NCI-H526 (cell line): ENCODE data around the gene PPP1CA.
"Not testable (repeated sequence)": the region's sequence is repeated elsewhere in the genome, so short reads cannot be mapped to it uniquely, and the experiment has no call there.

Experiments used
- DNase-seq, 2 experiments: peaks; one replicate each; lab custom pipeline; 2025; lab: John Stamatoyannopoulos, UW

PPP1CA gene

DNA sequence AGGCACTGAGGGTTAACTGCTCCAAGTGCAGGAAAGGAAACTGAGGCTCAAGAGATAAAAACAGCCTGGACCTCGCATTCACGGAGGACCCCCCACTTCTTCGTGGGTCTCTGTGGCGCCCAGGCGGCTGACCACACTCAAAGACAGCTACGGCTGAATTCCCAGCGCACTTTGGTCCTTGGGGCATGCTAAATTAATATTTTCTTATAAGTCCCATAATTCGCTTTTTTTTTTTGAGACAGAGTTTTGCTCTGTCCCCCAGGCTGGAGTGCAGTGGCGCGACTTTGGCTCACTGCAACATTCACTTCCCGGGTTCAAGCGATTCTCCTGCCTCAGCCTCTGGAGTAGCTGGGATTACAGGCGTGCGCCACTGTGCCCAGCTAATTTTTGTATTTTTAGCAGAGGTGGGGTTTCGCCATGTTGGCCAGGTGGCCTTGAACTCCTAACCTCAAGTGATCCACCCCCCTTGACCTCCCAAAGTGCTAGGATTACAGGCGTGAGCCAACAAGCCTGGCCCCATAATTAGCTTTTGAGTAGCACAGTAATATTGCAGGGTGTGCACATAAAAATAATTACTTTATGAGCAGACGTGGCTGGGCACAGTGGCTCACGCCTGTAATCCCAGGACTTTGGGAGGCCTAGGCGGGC is 658 bp upstream of the PPP1CA start:
- DNase-seq: not testable (repeated sequence)

DNA sequence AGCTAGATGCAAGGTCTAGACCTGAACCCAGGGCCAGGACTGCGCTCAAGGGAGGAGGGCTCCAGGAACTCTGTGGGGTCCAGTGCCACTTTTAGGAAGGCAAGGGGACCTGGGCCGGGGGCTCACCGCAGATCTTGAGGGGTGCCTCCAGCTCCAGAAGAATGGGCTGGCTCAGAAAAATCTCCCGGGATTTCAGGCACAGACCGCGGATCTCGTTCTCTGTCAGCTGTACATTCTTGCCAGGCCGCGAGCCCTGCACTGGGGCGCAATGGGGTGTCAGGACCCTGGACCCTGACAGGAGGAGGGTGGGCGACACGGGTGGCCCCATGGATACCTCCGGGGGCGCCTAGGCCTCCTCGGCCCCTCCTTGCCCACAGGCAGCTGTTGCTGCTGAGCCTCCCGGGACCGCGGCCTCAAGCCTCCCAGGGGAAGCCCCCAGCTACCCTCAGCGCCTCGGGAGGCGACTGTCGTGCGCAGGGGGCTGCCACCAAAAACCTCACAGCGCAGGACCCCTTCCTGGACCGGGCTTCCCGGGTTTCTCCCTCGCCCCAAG is 640 bp downstream of the PPP1CA start:
- peak in 1 of 2 experiments; percentile 46 for DNase-seq

DNA sequence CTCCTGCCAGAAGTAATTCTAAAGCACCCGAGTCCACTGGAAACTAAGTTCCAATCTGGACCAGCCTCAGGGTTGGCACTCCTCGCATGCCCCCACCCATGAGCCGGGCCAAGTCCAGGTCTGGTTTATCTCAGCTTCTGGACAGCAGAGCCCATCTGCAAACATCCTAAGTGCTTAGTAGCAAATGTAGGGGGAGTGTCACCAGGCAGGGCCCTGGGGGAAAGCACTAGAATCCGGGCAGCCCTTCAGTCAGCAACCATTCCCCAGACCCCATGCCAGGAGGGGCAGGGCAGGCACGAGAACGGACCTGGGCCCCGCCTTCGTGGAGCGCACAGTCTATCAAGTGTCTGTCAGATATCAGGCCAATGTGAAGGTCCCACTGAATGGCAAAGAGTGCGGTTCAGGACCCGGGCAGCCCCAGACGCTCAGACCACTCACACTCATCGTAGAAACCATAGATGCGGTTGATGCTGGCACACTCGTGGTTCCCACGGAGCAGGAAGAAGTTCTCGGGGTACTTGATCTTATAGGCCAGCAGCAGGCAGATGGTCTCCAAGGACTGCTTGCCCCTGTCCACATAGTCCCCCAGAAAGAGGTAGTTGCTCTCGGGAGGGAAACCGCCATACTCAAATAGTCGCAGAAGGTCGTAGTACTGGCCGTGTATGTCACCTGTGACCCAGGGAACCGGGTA is 1.3 kb downstream of the PPP1CA start:
- no peak for DNase-seq

DNA sequence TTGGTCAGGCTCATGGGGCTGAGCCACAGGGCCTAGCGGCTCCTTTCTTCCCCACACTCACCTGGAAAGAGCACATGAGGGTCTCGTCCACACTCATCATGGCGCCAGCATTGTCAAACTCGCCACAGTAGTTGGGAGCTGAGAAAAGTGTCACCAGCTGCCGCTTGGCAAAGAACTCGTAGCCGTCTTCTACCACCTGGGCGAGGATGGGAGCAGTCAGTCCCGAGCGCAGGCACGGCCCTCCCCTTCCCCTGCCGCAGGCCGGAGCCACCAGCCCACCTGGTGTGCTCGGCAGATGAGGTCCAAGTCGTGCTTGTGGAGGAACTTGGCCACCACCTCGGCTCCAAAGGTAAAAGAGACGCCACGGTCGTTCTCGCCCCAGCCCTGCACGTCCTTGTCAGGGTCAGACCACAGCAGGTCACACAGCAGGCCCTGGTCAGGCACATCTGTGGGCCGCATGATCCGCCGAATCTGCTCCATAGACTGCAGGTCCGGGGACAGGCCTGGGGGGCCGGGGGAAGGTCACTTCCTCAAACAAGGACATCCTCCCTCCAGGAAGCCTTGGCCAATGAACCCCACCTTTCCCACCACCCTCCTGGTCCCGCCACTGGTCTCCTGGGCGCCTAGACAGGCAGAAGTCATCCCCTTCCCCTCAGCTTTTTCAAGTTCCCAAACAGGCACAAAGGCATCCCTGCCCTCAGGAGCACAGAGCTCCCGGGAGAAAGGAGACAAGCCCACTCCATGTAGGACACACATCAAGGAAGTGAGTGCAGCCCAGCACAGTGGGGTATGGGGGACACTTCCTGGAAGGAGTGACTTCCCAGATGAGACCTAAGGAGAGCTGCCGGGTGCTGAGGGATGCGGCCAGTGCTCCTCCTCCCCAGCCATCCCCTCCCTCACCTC is 2.7 kb downstream of the PPP1CA start:
- DNase-seq: no peak

DNA sequence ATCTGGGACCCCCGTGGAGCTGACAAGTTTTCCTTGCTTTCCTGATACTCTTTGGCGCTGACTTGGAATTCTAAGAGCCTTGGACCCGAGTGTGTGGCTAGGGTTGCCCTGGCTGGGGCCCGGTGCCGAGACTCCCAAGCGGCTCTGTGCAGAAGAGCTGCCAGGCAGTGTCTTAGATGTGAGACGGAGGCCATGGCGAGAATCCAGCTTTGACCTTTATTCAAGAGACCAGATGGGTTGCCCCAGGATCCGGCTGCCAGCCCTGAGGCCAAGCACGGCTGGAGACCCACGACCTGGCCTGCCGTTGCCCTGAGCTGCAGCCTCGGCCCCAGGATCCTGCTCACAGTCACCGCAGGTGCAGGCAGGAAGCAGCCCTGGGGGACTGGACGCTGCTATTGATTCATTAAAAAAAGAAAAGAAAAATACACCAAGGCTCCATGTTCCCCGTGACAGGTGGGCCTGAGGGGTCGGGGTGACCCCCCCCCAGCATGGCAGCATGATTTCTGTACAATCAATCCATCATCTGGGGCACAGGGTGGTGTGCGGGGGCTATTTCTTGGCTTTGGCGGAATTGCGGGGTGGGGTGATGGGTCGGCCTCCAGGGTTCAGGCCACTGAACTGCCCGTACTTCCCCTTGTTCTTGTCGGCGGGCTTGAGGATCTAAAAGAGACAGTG is 3.5 kb downstream of the PPP1CA start:
- no peak for DNase-seq

DNA sequence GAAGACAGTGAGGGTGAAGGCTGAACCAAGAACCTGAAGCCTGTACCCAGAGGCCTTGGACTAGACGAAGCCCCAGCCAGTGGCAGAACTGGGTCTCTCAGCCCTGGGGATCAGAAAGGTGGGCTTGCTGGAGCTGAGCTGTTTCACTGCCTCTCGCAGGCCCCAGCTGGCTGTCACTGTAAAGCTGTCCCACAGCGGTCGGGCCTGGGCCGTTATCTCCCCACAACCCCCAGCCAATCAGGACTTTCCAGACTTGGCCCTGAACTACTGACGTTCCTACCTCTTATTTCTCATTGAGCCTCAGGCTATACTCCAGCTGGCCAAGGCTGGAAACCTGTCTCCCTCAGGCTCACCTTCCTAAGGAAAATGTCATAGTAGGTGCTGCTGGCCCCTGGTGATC is 4.1 kb downstream of the PPP1CA start:
- no peak for DNase-seq

DNA sequence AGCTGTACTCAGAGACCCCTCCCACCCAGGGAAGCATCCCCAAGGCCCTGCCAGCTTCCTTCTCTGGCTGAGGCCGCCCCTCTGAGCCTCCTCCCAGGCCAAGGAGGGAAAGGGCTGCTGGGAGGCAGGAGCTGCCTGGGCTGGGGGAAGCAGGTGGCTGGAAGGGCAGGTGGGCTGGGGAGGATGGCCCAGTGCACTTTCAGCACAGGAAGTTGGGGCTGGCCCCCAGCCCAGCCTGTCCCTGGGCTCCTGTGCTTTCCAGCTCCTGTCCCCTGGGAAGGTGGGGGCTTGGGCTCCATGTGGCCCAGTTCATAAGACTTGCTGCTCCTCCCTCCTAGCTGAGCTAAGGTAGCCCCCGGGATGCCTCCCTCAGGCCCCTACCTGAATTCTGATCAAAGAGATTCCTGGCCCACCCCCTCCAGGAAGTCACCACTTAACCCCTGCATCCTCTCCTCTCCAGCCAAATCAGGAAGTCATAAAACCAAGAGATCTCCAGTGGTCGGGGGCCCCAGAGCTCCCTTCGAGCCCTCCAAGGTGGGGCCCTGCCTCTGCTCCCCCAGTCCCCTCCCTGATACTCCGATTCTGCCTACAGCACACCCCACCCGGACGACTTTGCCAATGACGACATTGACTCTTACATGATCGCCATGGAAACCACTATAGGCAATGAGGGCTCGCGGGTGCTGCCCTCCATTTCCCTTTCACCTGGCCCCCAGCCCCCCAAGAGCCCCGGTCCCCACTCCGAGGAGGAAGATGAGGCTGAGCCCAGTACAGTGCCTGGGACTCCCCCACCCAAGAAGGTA is 4.9 kb downstream of the PPP1CA start:
- no peak for DNase-seq

DNA sequence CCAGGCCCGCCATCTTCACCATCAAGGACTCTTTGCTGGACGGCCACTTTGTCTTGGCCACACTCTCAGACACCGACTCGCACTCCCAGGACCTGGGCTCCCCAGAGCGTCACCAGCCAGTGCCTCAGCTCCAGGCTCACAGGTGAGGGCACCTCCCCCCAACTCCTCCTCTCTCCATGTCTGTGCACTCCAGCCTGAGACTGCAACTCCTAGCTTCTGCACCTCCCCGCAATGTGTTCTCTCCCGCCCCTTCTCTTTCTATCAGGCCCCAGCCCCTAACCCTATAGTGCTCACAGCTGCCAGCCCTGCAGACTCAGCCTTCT is 5.4 kb downstream of the PPP1CA start:
- DNase-seq: no peak

DNA sequence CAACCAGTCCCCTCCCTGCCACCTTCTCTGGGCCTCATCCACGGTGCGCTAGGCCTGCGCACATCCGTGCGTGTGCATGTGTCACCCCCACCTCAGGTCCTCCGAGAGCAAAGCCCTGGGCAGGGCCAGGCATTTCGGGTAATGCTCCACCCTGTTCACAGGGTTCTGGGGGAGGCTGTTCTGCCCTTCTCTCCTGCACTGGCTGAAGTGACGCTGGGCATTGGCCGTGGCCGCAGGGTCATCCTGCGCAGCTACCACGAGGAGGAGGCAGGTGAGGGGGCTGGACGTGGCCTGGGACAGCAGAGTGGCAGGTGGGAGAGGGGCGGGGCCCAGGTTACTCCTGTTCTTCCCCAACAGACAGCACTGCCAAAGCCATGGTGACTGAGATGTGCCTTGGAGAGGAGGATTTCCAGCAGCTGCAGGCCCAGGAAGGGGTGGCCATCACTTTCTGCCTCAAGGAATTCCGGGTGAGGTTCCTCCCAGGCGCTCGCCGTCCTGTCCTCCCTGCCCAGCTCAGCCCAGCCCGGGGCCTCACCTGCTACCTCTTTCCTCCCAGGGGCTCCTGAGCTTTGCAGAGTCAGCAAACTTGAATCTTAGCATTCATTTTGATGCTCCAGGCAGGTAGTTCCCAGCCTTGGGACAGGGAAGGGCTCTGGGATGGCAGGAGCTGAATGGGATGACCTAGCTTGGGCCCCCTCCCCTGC is 6.0 kb downstream of the PPP1CA start:
- DNase-seq: no peak

DNA sequence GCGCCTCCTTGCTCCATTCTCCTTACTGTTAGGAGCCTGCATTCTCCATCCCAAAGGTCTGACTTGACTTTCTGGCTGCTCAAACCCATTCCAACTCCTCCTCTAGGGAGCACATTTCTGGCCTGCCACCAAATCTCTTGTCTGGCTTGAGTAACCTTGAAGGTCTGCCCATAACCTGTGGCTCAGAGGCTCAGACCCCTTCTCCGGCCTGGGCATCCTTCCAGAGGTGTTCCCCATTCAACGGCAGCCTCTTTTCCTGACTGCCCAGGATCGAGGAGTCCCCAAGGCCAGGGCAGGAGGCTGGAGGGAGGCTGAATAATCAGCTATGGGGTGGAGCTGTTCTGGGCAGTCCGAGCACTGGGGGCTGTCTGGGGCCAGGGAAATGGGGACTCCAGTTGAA is 7.7 kb downstream of the PPP1CA start:
- no peak for DNase-seq

DNA sequence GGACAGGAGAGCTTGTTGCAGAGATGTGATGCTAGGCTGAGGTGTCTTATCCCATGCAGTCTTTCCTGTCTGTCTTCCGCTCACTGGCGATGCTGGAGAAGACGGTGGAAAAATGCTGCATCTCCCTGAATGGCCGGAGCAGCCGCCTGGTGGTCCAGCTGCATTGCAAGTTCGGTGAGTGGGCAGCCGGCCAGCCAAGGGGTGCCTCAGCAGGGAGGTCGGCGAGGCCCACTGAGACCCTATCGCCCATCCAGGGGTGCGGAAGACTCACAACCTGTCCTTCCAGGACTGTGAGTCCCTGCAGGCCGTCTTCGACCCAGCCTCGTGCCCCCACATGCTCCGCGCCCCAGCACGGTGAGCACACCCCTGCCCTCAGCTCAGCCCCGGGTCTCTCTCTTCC is 8.2 kb downstream of the PPP1CA start:
- DNase-seq: no peak

DNA sequence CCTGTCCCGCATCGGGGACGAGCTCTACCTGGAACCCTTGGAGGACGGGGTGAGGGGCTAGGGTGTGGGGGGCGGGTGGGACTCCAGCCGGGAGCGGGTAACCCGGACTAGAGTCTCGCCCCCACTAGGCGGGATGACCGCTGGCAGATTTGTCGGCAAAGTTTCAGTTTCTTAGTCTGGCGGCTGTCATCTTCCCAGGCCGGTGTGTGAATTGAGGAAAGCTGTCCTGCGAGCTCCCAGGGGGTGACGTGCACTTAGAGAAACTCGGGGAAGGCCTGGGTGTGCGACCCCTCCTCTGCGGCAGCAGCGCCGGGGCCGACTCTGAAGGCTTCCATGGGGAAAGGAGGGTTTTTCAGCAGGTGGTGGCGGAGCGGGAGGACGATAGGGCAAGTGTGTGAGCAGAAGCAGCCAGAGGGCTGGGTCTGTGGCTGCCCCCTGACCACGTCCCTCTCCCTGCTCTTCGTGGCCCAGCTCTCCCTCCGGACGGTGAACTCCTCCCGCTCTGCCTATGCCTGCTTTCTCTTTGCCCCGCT is 9.4 kb downstream of the PPP1CA start:
- no peak for DNase-seq

DNA sequence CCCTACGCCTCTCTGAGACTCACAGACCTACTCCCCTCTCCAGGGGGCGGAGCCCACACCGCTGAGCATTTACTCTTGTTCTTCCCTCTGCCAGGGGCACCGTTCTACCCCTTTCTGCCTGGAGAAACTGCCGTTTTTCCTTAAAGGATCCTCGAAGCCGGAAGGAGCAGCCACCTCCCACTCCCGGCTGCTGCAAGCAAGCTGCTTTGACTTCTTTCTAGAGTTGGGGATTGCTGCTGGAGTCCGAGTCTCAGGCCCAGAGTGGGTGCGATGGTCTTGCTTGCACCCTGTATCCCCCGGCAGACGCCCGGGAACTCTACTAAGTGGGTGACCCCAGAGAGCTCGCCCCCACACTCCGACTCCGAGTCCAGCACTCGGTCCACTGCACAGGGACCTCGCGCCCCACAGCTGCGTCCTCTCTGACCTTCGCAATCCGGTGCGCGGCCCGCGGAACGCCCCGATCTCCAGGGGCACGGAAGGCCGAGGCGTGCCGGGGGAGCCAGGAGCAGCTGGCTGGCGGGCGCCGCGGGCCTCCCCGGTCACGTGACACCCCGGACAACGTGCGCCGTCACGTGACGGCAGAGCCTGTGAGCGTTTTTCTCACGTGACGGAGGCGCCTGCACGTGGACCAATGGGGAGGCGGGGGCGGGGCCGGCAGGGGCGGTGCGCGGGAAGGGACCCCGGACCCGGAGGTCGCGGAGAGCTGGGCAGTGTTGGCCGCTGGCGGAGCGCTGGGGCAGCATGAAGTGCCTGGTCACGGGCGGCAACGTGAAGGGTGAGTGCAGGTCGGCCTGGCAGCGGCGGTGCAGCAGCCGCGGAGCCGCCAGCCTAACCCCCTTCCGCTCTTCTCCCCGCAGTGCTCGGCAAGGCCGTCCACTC is 10.1 kb downstream of the PPP1CA start, which contains the start of gene RAD9A:
Gene RAD9A, plus strand, starts transcription at position 683 of the 879 bp plus-strand sequence. Its CDS starts 59 bp downstream, at position 742.
- DNase-seq: peak; percentile 85 to 99

DNA sequence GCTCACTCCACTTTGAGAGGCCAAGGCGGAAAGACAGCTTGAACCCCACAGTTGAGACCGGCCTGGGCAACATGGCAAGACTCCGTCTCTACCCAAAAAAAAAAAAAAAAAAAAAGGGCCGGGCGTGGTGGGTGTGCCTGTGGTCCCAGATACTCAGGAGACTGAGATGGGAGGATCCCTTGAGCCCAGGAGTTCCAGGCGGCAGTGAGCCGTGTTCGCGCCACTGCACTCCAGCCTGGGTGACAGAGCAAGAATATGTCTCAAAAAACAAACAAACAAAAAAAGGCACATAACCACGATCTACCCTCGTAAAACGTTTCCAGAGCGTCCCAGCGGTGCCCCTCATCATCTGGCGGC is 10.7 kb downstream of the PPP1CA start:
- DNase-seq: no peak

DNA sequence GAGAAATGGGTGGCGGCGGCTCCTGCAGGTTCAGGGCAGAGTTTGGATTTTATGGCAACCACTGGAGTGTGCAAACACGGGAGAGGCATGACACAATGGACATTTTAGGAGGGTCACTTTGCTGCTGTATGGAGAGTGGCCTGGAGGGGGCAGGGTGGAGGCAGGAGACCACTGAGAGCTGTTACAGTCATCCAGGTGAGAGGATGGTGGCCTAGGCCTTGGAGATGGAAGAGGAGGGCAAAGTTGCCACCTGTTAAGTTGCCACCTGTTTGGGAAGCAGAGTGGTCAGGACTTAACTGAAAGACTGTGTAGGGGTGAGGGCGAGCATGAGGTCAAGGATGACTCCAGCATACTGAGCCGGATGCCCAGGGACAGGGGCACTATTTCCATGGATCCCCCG is 12.2 kb downstream of the PPP1CA start:
- DNase-seq: peak; percentile 22 to 74

DNA sequence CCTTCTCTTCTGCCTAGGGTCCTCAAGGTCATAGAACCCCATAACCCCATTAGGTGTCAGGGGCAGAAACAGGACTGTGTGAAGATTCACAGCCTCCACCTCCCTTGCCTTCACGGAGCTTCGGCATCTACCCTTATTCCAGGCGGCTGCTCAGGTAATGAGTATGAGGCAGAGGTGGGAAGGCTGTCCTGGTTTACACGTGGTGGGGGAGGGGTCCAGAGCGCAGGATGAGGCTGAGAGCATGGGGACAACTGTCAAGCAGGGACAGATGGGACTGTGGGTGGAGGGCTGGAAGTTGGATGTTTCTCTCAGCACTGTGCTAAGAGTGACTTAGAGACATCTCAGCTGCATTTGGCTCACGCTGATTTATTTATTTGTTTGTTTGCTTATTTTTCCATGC is 14.1 kb downstream of the PPP1CA start:
- no peak for DNase-seq

DNA sequence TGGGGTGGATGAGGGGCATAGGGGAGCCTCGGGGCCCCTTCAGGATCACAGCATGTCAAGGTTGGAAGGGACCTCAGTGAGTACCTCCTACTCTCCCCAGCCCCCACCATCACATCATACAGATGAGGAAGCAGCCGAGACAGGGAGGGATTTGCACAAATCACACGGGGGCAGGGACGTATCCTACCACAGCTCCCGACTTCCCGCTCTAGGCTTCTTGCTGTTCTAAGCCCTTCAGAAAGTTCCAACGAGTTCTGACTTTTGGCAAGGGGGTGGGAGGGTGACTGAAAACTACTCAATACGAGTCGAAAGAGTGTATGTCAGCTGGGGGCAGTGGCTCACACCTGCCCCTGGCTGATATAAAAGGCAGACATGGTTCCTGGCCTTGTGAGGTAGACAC is 14.6 kb downstream of the PPP1CA start:
- DNase-seq: no peak

DNA sequence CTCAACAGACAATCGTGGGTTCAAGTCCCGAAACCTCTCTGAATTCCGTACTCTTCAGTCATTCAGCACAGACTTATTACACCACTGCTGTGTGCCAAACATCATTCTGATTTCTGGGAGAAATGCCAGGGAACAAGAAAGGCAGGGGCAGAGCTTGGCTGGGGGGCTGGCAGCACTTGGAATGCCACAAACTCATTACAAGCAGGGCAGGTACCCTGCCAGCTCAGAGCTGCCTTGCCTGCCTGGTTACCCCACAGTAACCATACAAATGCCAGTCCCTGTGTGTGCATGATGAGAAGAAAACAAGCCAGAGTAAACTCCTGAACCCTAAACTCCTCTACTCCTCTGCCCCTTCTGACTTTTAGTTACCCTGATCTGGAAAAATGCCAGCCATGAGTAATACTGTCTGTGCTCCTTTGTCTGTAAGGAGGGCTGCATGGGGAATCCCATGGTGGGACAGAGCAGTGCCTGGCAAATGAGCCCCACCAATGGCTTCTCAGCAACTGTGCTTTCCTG is 16.7 kb downstream of the PPP1CA start:
- no peak for DNase-seq
